Measurements from ENCODE around the gene NMNAT2.

The NMNAT2 gene

GRCh38 chr1:183212870-183213269 is 205.3 kb downstream of the NMNAT2 start:
- DNase-seq (ENCODE audit: low read depth): no peak

GRCh38 chr1:183210681-183211080 is 207.5 kb downstream of the NMNAT2 start:
- DNase-seq (ENCODE audit: low read depth): no peak

- DNase-seq (ENCODE audit: low read depth): peak; percentile 97
These were observed 208.5 kb downstream of the NMNAT2 start for GRCh38 chr1:183209533-183210158.

DNA sequence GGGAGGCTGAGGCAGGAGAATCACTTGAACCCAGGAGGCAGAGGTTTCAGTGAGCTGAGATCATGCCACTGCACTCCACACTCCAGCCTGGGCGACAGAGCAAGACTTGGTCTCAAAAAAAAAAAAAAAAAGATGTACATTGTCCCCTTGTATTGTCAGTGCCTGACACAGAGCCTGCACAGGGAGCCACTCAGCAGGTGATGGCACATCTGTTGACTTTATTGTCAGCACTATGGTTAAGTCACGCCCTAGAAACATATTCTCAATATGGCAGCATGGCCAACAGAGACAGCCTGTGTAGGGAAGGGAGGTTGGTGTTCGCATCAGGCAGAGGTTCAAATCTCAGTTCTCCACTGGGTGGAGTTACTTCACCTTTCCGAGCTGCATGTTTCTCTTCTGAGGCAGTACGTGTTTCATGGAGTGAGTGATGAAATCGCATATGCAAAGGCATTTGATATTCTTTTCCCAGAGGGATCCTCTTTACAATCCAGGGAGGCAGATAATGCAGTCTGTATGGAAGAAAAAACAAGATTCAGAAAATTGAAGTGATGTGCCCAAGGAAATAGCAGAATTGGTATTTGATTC is 211.6 kb downstream of the NMNAT2 start:
- no peak for DNase-seq (ENCODE audit: low read depth)

DNA sequence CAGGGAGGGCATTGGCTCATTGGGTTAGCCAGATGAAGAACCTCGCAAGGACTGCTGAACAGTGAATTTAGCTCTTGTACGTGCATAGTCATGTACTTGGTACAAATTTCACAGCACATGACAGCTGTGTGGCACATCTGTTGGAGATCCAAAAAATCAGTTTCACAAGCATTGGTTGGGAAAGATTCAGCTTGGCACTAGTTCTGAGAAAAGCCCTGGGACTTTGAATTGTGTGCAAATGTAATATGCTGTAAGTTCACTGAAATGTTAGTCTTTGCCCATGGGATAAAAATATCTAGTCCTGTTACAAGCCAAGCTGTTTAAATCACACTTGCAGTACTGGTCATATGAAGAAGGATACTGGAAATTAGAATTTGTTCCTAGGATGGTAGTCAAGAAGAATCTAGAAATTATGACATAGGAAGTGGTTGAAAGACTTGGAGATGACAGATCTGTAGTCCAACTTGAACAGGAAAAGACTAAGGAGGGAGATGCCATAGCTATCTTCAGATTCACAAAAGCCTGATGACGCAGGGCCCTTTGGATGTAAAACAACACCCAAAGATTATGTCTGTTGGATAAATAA is 212.9 kb downstream of the NMNAT2 start:
- peak; percentile 45 for DNase-seq (ENCODE audit: low read depth)

- no peak for DNase-seq (ENCODE audit: low read depth)
These were observed 215.1 kb downstream of the NMNAT2 start for GRCh38 chr1:183203094-183203493.

- DNase-seq (ENCODE audit: low read depth): no peak
These were observed 217.7 kb downstream of the NMNAT2 start for GRCh38 chr1:183200451-183200850.

DNA sequence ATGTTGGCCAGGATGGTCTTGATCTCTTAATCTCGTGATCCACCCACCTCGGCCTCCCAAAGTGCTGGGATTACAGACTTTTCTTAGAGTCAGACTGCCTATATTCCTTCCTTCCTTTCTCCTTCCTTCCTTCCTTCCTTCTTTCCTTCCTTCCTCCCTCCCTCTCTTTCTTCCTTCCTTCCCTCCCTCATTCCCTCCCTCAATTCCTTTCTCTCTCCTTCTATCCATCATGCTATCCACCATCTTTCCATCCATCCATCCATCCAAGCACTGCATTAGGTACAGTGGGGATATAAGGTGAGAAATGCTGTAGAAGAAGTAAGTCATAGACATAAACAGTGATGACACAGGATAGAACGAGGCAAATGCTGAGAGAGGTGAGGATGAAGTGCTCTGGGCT is 218.9 kb downstream of the NMNAT2 start:
- DNase-seq (ENCODE audit: low read depth): no peak

GRCh38 chr1:183198463-183198862 is 219.7 kb downstream of the NMNAT2 start:
- peak; percentile 20 for DNase-seq (ENCODE audit: low read depth)
